Neuronal stem cell (in vitro differentiated cells): ENCODE measurements around the gene RAMP1.

ENCODE experiments used
- DNase-seq: peaks from one replicate; pipeline ENCODE4 v3.0.0-alpha.2; 2013; ENCODE audit warnings: low spot score
- H2AFZ ChIP-seq: one replicate; pipeline ENCODE4 v1.6.1; 2013; ENCODE audit warnings: mild to moderate bottlenecking, low read length, inconsistent platforms
- H2AK5ac ChIP-seq: 2 replicates; pipeline ENCODE4 v1.6.1; 2013; ENCODE audit warnings: low read depth, mild to moderate bottlenecking, inconsistent platforms, low read length, moderate library complexity, mixed read lengths
- H2BK120ac ChIP-seq: 2 replicates; pipeline ENCODE4 v1.6.1; 2013; ENCODE audit warnings: low read depth, mild to moderate bottlenecking, inconsistent platforms, low read length, moderate library complexity, mixed read lengths
- H2BK12ac ChIP-seq: one replicate; pipeline ENCODE4 v1.6.1; 2013; ENCODE audit warnings: low read length, inconsistent platforms
- H2BK15ac ChIP-seq: 2 replicates; pipeline ENCODE4 v1.6.1; 2013; ENCODE audit warnings: mild to moderate bottlenecking, low read length, inconsistent platforms, mixed read lengths
- H2BK5ac ChIP-seq: one replicate; pipeline ENCODE4 v1.6.1; 2013; ENCODE audit warnings: inconsistent platforms, mild to moderate bottlenecking, low read length, moderate library complexity
- H3K14ac ChIP-seq: one replicate; pipeline ENCODE4 v1.6.1; 2013; ENCODE audit warnings: low read length, inconsistent platforms
- H3K18ac ChIP-seq: 2 replicates; pipeline ENCODE4 v1.6.1; 2013; ENCODE audit warnings: low read length, inconsistent platforms
- H3K23ac ChIP-seq: 2 replicates; pipeline ENCODE4 v1.6.1; 2013; ENCODE audit warnings: low read depth, mild to moderate bottlenecking, mixed read lengths, low read length, inconsistent platforms; ENCODE audit not compliant: poor library complexity
- H3K27ac ChIP-seq: replicated peaks from 3 replicates; pipeline ENCODE4 v1.5.1; 2013; ENCODE audit warnings: low read length, inconsistent platforms
- H3K27me3 ChIP-seq, 3 experiments: 2 replicates each; pipeline ENCODE4 v1.6.1; 2013; ENCODE audit warnings: low read length in 3 of 3, mild to moderate bottlenecking in 2 of 3, inconsistent platforms in 1 of 3, low read depth in 1 of 3, mixed read lengths in 1 of 3, moderate library complexity in 1 of 3; ENCODE audit not compliant: control insufficient read depth in 3 of 3, insufficient read depth in 3 of 3
- H3K36me3 ChIP-seq, 2 donors: replicated peaks in 1 of 2; 2 replicates each; pipeline ENCODE4 v1.6.1; 2013; ENCODE audit warnings: low read length in 2 of 2; ENCODE audit not compliant: control insufficient read depth in 2 of 2, insufficient read depth in 2 of 2
- H3K4ac ChIP-seq: 2 replicates; pipeline ENCODE4 v1.6.1; 2013; ENCODE audit warnings: inconsistent platforms, mild to moderate bottlenecking, low read length, moderate library complexity
- H3K4me1 ChIP-seq, 2 donors: 1 replicate in 1 of 2; 2 replicates in 1 of 2; pipeline ENCODE4 v1.6.1; 2013; ENCODE audit warnings: low read length in 2 of 2, low read depth in 1 of 2; ENCODE audit not compliant: control insufficient read depth in 2 of 2, insufficient read depth in 1 of 2
- H3K4me2 ChIP-seq: one replicate; pipeline ENCODE4 v1.6.1; 2013; ENCODE audit warnings: mild to moderate bottlenecking, low read length, inconsistent platforms; ENCODE audit not compliant: insufficient read depth, poor library complexity, severe bottlenecking
- H3K4me3 ChIP-seq, 2 donors: 2 replicates each; pipeline ENCODE4 v1.5.1; 2013; ENCODE audit warnings: low read length in 2 of 2, mild to moderate bottlenecking in 2 of 2, inconsistent platforms in 1 of 2, moderate library complexity in 1 of 2
- H3K79me1 ChIP-seq: one replicate; pipeline ENCODE4 v1.6.1; 2013; ENCODE audit warnings: low read depth, mild to moderate bottlenecking, inconsistent platforms, low read length, moderate library complexity
- H3K9ac ChIP-seq: one replicate; pipeline ENCODE4 v1.6.1; 2013; ENCODE audit warnings: mild to moderate bottlenecking, low read depth, low read length, inconsistent platforms; ENCODE audit not compliant: poor library complexity
- H3K9me3 ChIP-seq, 2 donors: replicated peaks in 1 of 2; 2 replicates each; pipeline versions ENCODE3 to v1.6.1; 2013; ENCODE audit warnings: low read length in 2 of 2, mild to moderate bottlenecking in 2 of 2, inconsistent platforms in 1 of 2, low read depth in 1 of 2, mixed read lengths in 1 of 2, moderate library complexity in 1 of 2; ENCODE audit not compliant: control insufficient read depth in 2 of 2, insufficient read depth in 1 of 2
- H4K8ac ChIP-seq: one replicate; pipeline ENCODE4 v1.6.1; 2013; ENCODE audit warnings: low read depth, mild to moderate bottlenecking, inconsistent platforms, low read length, moderate library complexity
- H4K91ac ChIP-seq: one replicate; pipeline ENCODE4 v1.6.1; 2013; ENCODE audit warnings: low read length, low read depth, mild to moderate bottlenecking, inconsistent platforms; ENCODE audit not compliant: poor library complexity
- WGBS, 2 donors: extraction: QIAGEN DNeasy Blood & Tissue Kit; methylation state at CpG; one replicate each; pipeline ENCODE4 v1.1.7; 2013; ENCODE audit warnings: missing lambda C conversion rate in 2 of 2, mixed read lengths in 1 of 2; ENCODE audit not compliant: insufficient read length in 2 of 2, insufficient replicate concordance in 1 of 2; ENCODE audit errors: extremely low coverage in 2 of 2; 5-methylcytosine and 5-hydroxymethylcytosine counted together

RAMP1 gene

DNA sequence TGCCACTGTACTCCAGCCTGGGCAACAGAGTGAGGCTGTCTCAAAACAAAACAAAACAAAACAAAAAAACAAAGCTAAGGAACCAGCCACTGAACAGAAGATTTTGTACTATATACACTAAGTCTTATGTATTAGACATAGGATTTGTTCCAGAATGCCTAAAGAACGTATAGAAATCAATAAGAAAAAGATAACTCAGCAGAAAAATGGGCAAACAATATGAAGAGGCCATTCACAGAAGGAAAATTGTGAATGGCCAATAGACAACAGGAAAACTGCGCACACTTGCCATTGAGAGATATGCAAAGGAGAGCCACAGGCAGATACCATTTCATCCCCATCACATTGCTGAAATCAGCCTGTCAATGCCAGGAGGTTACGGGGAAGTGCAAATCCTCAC, 92.5 kb downstream of the RAMP1 start:
- Histone ChIP-seq H3K9ac (no peak overlapping the region), H2BK5ac (no peak overlapping the region), H3K4me1 (peaks cover 0 to 3% of the 10 kb centered on the region in 2 donors), H3K14ac (no peak overlapping the region), H2AK5ac (no peak overlapping the region), H3K23ac (no peak overlapping the region), H4K91ac (no peak overlapping the region), H3K4me2 (no peak overlapping the region), H2AFZ (no peak overlapping the region), H3K79me1 (no peaks in the 10 kb centered on the region), H3K27ac (no peak overlapping the region), H3K18ac (no peak overlapping the region), H2BK15ac (no peak overlapping the region), H3K9me3 (no peaks in the 10 kb centered on the region), H3K27me3 (peaks cover 0 to 32% (median 15%) of the 10 kb centered on the region in 3 experiments), H3K4ac (no peak overlapping the region), H2BK120ac (no peak overlapping the region), H4K8ac (no peak overlapping the region), H3K36me3 (no peaks in the 10 kb centered on the region), H2BK12ac (no peak overlapping the region), H3K4me3 (no peak overlapping the region)
- no peak for DNase-seq
- WGBS, 2 donors, result no CpG with 5 or more reads among the region's 3 CpGs

DNA sequence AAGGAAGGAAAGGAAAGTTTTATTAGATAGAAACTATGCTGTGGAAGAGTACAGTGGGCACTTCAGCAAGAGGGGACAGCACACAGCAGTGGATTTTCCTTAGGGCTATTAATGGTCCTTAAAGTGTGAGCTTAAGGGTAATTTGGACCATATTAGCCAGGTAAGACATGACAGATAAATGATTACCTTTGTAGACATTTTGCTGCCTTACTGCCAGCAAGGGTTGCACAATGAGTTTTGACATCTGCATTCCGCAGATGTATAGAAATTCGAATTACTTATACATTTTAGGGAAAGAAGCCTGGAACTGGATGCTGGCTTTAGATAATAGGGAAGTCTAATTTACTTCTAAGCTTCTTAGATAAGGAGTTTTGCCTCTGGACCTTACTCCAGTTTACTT, 93.4 kb downstream of the RAMP1 start:
- no peak overlapping the region for H3K4ac ChIP-seq
- no peaks in the 10 kb centered on the region for H3K9me3 ChIP-seq
- H3K4me1 ChIP-seq, result peaks cover 0 to 3% of the 10 kb centered on the region in 2 donors
- H3K23ac ChIP-seq, result no peak overlapping the region
- no peak overlapping the region for H3K27ac ChIP-seq
- no peak overlapping the region for H2BK12ac ChIP-seq
- H3K36me3 ChIP-seq, result no peaks in the 10 kb centered on the region
- H3K9ac ChIP-seq, result no peak overlapping the region
- H3K18ac ChIP-seq, result no peak overlapping the region
- no peak for DNase-seq
- H3K27me3 ChIP-seq, result peaks cover 0 to 42% (median 16%) of the 10 kb centered on the region in 3 experiments
- H3K4me2 ChIP-seq, result no peak overlapping the region
- no peak overlapping the region for H2BK15ac ChIP-seq
- H3K14ac ChIP-seq, result no peak overlapping the region
- H3K79me1 ChIP-seq, result no peaks in the 10 kb centered on the region
- no peak overlapping the region for H2BK120ac ChIP-seq
- H2AK5ac ChIP-seq, result no peak overlapping the region
- no CpG with 5 or more reads among the region's 2 CpGs for WGBS, 2 donors
- H4K8ac ChIP-seq, result no peak overlapping the region
- H2AFZ ChIP-seq, result no peak overlapping the region
- H3K4me3 ChIP-seq, result no peak overlapping the region
- no peak overlapping the region for H4K91ac ChIP-seq
- no peak overlapping the region for H2BK5ac ChIP-seq

DNA sequence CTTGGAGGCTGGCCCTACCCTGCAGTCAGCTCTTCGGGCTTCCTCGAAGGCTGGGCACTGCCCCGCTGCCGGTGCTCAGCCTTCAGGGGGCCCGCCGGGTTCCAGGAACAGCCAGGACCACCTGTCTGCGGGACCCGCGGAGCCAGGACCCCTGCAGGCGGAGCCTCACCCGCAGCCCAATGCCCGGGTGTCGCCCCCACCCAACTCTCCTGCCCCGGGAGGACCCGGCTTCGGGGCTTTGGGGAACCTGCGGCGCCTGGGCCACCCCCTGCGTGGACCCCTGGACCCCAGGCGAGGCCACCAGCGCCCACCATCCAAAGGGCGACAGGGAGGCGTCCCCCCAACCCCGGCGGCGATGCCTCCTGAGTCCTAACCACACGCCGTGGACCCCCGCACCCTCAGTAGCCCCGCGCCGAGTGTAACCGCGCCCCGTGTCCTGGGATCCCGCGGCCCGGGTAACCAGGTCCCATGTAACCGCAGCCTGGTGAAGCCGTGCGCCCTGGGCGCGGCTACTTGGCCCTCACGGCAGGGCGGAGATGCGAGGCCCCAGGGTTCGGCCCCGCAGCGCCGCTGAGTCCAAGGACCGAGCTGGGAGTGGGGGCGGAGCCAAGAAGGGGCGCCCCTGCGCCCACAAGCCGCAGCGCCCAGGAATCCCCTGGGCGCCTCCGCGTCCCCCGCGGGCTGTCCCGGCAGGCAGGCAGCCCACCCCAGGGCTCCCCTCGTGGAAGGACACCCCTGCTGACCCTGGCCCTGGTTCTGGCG, 96.4 kb downstream of the RAMP1 start:
- no peak for DNase-seq
- Histone ChIP-seq H4K91ac (no peak overlapping the region), H3K14ac (peak overlapping the region; percentile 78), H2AK5ac (no peak overlapping the region), H3K27ac (no peak overlapping the region), H3K18ac (peak overlapping the region; percentile 89), H3K27me3 (peaks cover 0 to 59% (median 16%) of the 10 kb centered on the region in 3 experiments), H3K4me2 (peak overlapping the region; percentile 71), H2BK12ac (no peak overlapping the region), H3K9ac (peak overlapping the region; percentile 90), H2AFZ (peak overlapping the region; percentile 86), H3K4me1 (peaks cover 0 to 3% of the 10 kb centered on the region in 2 donors), H3K4ac (no peak overlapping the region), H2BK5ac (no peak overlapping the region), H3K9me3 (peaks cover 0 to 5% of the 10 kb centered on the region in 2 donors), H3K4me3 (peak overlapping the region in 1 of 2 donors; percentile 82), H3K23ac (no peak overlapping the region), H3K36me3 (no peaks in the 10 kb centered on the region), H2BK120ac (no peak overlapping the region), H3K79me1 (no peaks in the 10 kb centered on the region), H2BK15ac (no peak overlapping the region), H4K8ac (no peak overlapping the region)
- no CpG with 5 or more reads among the region's 64 CpGs for WGBS, 2 donors

DNA sequence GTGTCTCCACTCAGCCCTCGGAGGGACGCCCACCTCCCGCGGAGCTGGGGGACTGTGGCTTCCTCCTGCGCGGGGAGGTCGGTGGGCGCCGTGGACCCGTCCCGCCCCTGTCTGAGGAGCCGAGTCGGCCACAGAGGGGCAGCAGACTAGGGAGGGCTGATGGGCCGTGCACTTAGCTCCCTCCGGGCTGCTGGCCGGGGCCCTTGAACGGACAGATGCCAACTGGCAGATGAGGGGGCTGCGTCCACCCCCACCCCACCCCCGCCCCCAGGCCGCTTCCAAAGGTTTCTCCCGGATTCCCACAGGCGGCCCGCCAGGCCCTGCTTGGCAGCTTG, 96.9 kb downstream of the RAMP1 start:
- H3K4ac ChIP-seq, result no peak overlapping the region
- peak overlapping the region; percentile 90 for H3K9ac ChIP-seq
- H2AK5ac ChIP-seq, result no peak overlapping the region
- H4K91ac ChIP-seq, result no peak overlapping the region
- WGBS, 2 donors, result no CpG with 5 or more reads among the region's 23 CpGs
- H3K4me3 ChIP-seq, result peak overlapping the region in 1 of 2 donors; percentile 82
- peaks cover 0 to 3% of the 10 kb centered on the region in 2 donors for H3K4me1 ChIP-seq
- H3K27ac ChIP-seq, result no peak overlapping the region
- H2AFZ ChIP-seq, result peak overlapping the region; percentile 86
- peaks cover 0 to 63% (median 16%) of the 10 kb centered on the region in 3 experiments for H3K27me3 ChIP-seq
- no peaks in the 10 kb centered on the region for H3K79me1 ChIP-seq
- H2BK15ac ChIP-seq, result no peak overlapping the region
- no peak overlapping the region for H2BK120ac ChIP-seq
- peak overlapping the region; percentile 78 for H3K14ac ChIP-seq
- peak overlapping the region; percentile 71 for H3K4me2 ChIP-seq
- no peak for DNase-seq
- H2BK5ac ChIP-seq, result no peak overlapping the region
- no peak overlapping the region for H4K8ac ChIP-seq
- no peak overlapping the region for H3K23ac ChIP-seq
- H3K18ac ChIP-seq, result peak overlapping the region; percentile 89
- no peaks in the 10 kb centered on the region for H3K36me3 ChIP-seq
- H3K9me3 ChIP-seq, result peaks cover 0 to 5% of the 10 kb centered on the region in 2 donors
- no peak overlapping the region for H2BK12ac ChIP-seq
